T-helper 1 cell treated with Interleukin-12 subunit alpha and Interleukin-12 subunit beta and Interleukin-4 antibody, amounts not matched to agents 30 ng/mL and 1 ng/mL, for 36 hours (primary cell): ENCODE results near the gene LSG1. TPM values are rescaled to one million over a fixed set of nuclear protein-coding genes. Genes with fewer than 3 reads are reported as not detected.
"Not testable (repeated sequence)": the region's sequence is repeated elsewhere in the genome, so short reads cannot be mapped to it uniquely, and the experiment has no call there.

ENCODE experiments used
- intact Hi-C: fragments of 100-400 bp; cut with micrococcal nuclease; formaldehyde crosslinking; loops from one replicate; pipeline ENCODE4 v1.15.1; 2024
- total RNA-seq: library from RNA; stranded (reverse); gene quantifications from 2 replicates; pipeline ENCODE4 v1.2.3, GENCODE V29; 2022

LSG1 gene
- total RNA-seq, 1 donor from 2014 or later: 49.4 TPM

GRCh38 chr3:194659778-194660177, 12.2 kb downstream of the LSG1 start:
- intact Hi-C loops: no loop called here

DNA sequence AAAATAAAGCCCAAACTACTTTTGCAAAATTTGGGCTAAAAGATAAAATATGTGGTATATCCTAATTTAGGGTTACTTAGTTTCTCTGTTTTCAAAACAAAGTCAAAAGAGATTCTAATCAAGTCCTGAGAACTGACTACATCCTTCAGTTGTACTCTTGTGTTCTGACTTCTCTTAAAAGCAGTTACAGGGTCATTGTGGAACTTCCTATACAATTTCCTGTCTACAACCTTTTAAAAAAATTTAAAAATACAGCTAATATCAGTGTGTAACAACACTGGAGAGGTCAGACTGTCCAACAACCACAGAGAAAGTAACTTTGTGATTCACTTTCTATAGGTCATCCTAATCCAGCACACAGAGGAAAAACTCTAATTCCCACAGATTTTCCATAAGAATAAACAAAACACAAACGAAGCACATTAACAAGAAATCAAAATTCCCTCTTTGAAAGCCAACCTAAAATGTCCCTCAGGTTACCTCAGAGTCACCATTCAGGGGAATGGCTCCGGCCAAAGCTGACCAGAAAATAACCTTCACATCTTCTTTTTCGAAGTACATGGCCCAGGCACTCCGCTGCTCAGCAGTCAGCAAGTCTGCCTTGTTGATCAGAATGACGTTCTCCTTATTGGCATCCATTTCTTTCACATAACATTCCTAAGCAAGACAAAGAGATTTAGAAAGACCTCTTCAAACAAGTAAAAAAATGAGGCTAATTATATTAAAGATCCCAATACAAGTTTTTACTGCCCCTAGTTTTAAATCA, 13.3 kb downstream of the LSG1 start:
- intact Hi-C loops: no loop called here

GRCh38 chr3:194657439-194657838, 14.6 kb downstream of the LSG1 start:
- intact Hi-C loops: no loop called here

DNA sequence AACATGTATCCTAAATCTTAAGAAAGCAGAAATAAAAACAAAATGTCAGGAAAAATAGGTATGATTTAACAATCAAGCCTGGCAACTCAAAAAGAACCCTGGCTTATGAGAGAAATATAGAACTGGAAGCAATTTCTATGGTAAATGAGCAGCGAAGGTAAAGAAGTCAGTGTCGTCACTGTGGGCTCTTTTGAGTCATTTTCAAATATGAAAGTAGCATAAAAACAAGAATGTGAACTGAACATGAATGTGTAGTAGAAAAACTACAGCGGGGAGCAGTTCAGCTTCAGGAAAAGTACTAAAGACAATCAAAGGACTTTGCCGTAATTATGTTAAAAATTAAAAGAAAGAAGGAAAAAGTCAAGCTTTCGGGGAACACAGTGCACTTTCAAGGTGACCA, 17.5 kb downstream of the LSG1 start:
- intact Hi-C loops: loop anchor here (1.0 to 5.0 kb wide), 2 partner anchors 18 to 257 kb away; partner anchors contain the start of genes GP5 and LSG1

DNA sequence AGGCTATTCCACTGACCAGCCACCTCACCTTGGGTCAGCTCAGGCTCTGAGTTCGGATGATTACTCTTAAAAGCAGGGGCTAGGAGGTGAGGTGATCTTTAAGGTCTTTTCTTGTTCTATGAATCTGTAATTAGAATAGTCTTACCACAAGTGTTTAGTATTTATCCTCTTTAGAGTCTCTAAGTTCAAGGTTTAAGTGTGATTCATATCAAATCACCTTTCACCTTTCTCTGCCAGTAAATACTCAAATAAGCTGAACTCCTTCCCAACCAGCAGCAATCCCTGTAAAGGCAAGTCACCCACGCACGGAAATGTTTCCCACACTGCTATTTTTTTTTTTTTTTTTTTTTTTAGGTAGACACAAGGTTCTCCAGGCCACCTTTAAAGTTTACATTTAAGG, 24.2 kb downstream of the LSG1 start:
- intact Hi-C loops: no loop called here

- intact Hi-C loops: no loop called here
Measured at GRCh38 chr3:194642769-194643168, 29.2 kb downstream of the LSG1 start.

GRCh38 chr3:194640829-194641228, 31.2 kb downstream of the LSG1 start:
- intact Hi-C loops: no loop called here

GRCh38 chr3:194638991-194639605, 32.9 kb downstream of the LSG1 start:
- intact Hi-C loops: no loop called here

GRCh38 chr3:194637541-194638400, 34.2 kb downstream of the LSG1 start:
- intact Hi-C loops: no loop called here

DNA sequence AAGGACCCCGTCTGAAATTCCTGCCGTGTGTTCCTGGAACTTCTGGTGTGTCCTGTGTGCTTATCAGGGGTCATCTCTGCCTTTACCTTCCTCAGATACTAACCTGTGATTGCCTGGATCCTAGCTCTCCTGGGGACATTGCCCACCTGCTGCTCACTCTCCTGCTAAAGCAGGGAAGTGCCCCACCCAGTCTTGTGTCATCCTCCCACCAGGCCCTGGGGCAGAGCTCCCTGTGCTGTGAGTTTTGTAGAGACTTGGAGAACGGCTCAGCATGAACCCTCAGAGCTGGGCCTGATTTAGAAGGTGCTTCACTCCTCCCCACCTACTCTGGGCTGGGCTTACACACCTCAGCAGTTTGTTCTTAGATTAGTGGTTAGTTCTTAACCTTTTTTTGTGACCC, 34.9 kb downstream of the LSG1 start:
- intact Hi-C loops: no loop called here

- intact Hi-C loops: loop anchor here (1.0 kb wide), 3 partner anchors 38 to 146 kb away; partner anchors contain the start of gene ATP13A3
Measured at GRCh38 chr3:194633349-194634004, 38.5 kb downstream of the LSG1 start, which contains the start of gene TMEM44. Gene TMEM44 (minus strand): TSS chr3:194633419. CDS start chr3:194633215, 204 bp downstream.

- intact Hi-C loops: loop anchor here (1.0 kb wide), 3 partner anchors 38 to 146 kb away; partner anchors contain the start of gene ATP13A3
Measured at GRCh38 chr3:194632809-194633348, 39.1 kb downstream of the LSG1 start.

DNA sequence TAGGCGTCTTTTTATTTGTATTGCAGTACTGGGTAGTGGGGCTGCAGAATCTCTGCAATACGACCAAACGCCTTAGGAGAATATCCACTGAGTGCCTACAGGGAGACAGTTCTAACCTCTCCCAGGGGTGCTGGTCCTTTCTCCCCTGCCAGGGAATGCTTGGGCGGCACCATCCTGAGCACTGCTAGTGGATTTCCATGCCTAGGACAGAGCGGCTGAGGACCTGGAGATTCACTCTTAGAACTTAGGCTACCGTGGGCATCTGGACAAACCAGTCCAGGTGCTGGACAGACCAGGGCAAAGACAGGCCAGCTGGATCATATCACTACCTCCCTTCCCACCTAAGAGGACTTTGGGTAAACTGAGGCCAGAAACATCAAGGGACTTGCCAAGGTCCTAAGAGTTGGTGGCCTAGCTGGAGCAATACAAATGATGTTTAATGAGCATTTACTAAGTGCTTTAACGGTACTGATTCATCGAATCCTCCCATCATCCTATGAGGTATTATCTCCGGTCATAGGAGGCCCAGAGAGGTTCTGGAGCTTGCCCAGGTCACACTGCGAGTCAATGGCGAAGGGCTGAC, 39.7 kb downstream of the LSG1 start:
- intact Hi-C loops: no loop called here

DNA sequence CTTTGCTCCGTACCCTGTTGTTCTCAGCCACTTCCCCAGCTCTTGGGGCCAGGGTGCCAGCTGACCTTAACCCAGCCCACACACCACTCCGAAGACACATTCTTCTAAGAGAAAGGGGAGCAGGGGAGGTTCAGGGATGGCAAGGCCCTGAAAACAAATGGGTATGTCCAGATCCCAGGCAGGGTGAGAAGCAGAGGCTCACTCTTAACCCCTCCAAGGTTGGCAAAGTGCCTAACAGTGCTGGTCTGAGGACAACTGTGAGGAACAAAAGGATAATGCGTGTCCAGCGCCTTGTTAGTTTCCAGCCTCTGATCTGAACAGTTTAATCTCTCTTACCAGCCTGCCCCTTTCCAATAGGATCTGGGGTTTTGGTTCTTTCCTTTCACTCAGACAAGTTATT, 40.3 kb downstream of the LSG1 start:
- intact Hi-C loops: no loop called here

DNA sequence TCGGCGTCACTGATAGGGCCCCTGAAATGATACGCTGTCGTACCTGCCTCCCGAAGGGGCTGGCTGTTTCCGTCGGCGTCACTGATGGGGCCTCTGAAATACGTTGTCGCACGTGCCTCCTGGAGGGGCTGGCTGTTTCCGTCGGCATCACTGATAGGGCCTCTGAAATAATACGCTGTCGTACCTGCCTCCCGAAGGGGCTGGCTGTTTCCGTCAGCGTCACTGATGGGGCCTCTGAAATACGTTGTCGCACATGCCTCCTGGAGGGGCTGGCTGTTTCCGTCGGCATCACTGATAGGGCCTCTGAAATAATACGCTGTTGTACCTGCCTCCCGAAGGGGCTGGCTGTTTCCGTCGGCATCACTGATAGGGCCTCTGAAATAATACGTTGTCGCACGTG, 41.3 kb downstream of the LSG1 start:
- intact Hi-C loops: not testable (repeated sequence)

- intact Hi-C loops: no loop called here
Measured at GRCh38 chr3:194624956-194625355, 47.0 kb downstream of the LSG1 start.

- intact Hi-C loops: no loop called here
Measured at GRCh38 chr3:194623449-194624290, 48.3 kb downstream of the LSG1 start.

DNA sequence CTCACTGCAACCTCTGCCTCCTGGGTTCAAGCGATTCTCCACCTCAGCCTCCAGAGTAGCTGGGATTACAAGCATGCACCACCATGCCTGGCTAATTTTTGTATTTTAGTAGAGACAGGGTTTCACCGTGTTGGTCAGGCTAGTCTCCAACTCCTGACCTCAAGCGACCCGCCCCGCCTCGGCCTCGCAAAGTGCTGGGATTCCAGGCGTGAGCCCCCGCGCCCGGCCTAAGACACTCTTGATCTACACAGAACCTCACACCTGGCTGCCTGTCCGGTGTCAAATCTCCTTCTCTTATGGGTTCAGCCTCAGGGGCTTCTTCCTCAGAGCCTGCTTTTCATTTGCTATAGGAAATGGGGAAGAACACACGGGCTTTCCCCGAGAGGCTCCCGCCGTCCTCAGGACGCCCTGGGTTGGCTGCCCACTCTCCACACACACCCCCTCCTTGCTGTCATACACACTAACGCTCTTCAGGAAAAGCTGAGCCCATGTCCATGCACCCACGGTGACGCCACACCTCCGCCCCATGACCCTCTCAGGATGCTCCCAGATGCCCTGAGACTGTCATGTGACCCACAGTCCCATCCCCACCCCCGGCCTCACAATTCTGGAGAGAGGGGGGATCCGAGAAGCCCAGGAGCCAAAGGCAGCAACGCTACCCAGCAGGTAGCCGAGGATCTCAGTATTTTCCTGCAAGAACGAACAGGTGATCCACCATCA, 49.2 kb downstream of the LSG1 start:
- intact Hi-C loops: no loop called here

DNA sequence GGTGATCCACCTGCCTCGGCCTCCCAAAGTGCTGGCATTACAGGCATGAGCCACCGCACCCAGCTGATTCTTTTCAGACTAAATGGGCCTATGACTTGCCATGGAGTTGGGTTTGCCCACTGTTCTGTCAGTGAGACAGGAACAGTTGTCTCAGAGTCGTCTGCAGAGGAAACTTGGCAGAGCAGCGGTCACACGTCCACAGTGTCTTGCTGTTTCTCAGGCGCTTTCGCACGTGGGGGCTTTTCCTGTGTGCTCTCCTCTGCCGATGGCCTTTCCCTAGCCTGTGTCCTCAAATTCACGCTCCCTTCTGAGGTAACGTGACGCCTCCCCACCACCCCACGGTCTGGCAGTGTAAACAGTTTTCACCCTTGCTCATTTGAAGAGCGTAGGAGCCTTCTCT, 50.0 kb downstream of the LSG1 start:
- intact Hi-C loops: no loop called here
